ENCODE results near the gene DNAJC3. TPM values are rescaled to one million over a fixed set of nuclear protein-coding genes. Genes with fewer than 3 reads are reported as not detected.
A peak's percentile ranks its signal among the peaks of the same experiment; 100 is the strongest.
"Not testable (repeated sequence)": the region's sequence is repeated elsewhere in the genome, so short reads cannot be mapped to it uniquely, and the experiment has no call there.

Gene DNAJC3
- total RNA-seq, 1 donor from 2014 or later = 29.0 TPM

- peaks cover 3% of the 10 kb centered on the region for H3K36me3 Mint-ChIP-seq
- TF ChIP-seq CTCF (conservative IDR thresholded peaks at IDR 0.05) = no peak
- DNase-seq (ENCODE audit: extremely low spot score, unreplicated experiment) = no peak
- no peaks in the 10 kb centered on the region for H3K9me3 Mint-ChIP-seq
- peaks cover 28% of the 10 kb centered on the region for H3K4me1 Mint-ChIP-seq (ENCODE audit: unreplicated experiment)
- H3K27ac Mint-ChIP-seq = peak overlapping the region; percentile 98
- H3K27me3 Mint-ChIP-seq = no peaks in the 10 kb centered on the region
- peak overlapping the region; percentile 99 for H3K4me3 Mint-ChIP-seq
These were observed 706 bp upstream of the DNAJC3 start for GRCh38 chr13:95676105-95676761.

GRCh38 chr13:95677564-95678266 lies 776 bp downstream of the DNAJC3 start:
- no peaks in the 10 kb centered on the region for H3K9me3 Mint-ChIP-seq
- no peak for TF ChIP-seq CTCF (conservative IDR thresholded peaks at IDR 0.05)
- peaks cover 7% of the 10 kb centered on the region for H3K36me3 Mint-ChIP-seq
- H3K27me3 Mint-ChIP-seq = no peaks in the 10 kb centered on the region
- H3K4me1 Mint-ChIP-seq (ENCODE audit: unreplicated experiment) = peaks cover 28% of the 10 kb centered on the region
- H3K27ac Mint-ChIP-seq = peak overlapping the region; percentile 90
- H3K4me3 Mint-ChIP-seq = peak overlapping the region; percentile 99
- no peak for DNase-seq (ENCODE audit: extremely low spot score, unreplicated experiment)

- Mint-ChIP-seq H3K4me3 (peak overlapping the region; percentile 99), H3K36me3 (peaks cover 11% of the 10 kb centered on the region), H3K27ac (peak overlapping the region; percentile 42), H3K9me3 (peaks cover under 1% of the 10 kb centered on the region), H3K27me3 (no peaks in the 10 kb centered on the region), H3K4me1 (ENCODE audit: unreplicated experiment) (peaks cover 28% of the 10 kb centered on the region)
- TF ChIP-seq CTCF (conservative IDR thresholded peaks at IDR 0.05) = no peak
- no peak for DNase-seq (ENCODE audit: extremely low spot score, unreplicated experiment)
These were observed 2.0 kb downstream of the DNAJC3 start for GRCh38 chr13:95678967-95679366.

- Mint-ChIP-seq H3K27me3 (no peaks in the 10 kb centered on the region), H3K36me3 (peaks cover 15% of the 10 kb centered on the region), H3K9me3 (peaks cover 4% of the 10 kb centered on the region), H3K27ac (peak overlapping the region; percentile 30), H3K4me3 (peak overlapping the region; percentile 54), H3K4me1 (ENCODE audit: unreplicated experiment) (peaks cover 28% of the 10 kb centered on the region)
- TF ChIP-seq CTCF (conservative IDR thresholded peaks at IDR 0.05) = no peak
- no peak for DNase-seq (ENCODE audit: extremely low spot score, unreplicated experiment)
These were observed 2.8 kb downstream of the DNAJC3 start for GRCh38 chr13:95679722-95680121.

- H3K4me1 Mint-ChIP-seq (ENCODE audit: unreplicated experiment) = peaks cover 5% of the 10 kb centered on the region
- H3K27ac Mint-ChIP-seq = no peak overlapping the region
These were observed 7.5 kb downstream of the DNAJC3 start for GRCh38 chr13:95684418-95684817.

GRCh38 chr13:95684960-95685359 lies 8.0 kb downstream of the DNAJC3 start:
- peaks cover 26% of the 10 kb centered on the region for H3K36me3 Mint-ChIP-seq
- H3K4me1 Mint-ChIP-seq (ENCODE audit: unreplicated experiment); H3K27ac Mint-ChIP-seq: not testable (repeated sequence)

More at GRCh38 chr13:95684418-95684817, 7.5 kb downstream of the DNAJC3 start:
- H3K27me3 Mint-ChIP-seq = no peaks in the 10 kb centered on the region
- no peak overlapping the region for H3K4me3 Mint-ChIP-seq
- DNase-seq (ENCODE audit: extremely low spot score, unreplicated experiment) = no peak
- peaks cover 20% of the 10 kb centered on the region for H3K9me3 Mint-ChIP-seq
- TF ChIP-seq CTCF (conservative IDR thresholded peaks at IDR 0.05) = no peak
- H3K36me3 Mint-ChIP-seq = peaks cover 27% of the 10 kb centered on the region

More at GRCh38 chr13:95684960-95685359, 8.0 kb downstream of the DNAJC3 start:
- H3K9me3 Mint-ChIP-seq = peaks cover 23% of the 10 kb centered on the region
- not testable (repeated sequence) for H3K4me3 Mint-ChIP-seq; DNase-seq (ENCODE audit: extremely low spot score, unreplicated experiment); H3K27me3 Mint-ChIP-seq
